Tibial nerve (tissue), 4 donors: Measurements from ENCODE around the gene GCNT1. TPM values are rescaled to one million over a fixed set of nuclear protein-coding genes. Genes with fewer than 3 reads are reported as not detected.
"Not testable (repeated sequence)": the region's sequence is repeated elsewhere in the genome, so short reads cannot be mapped to it uniquely, and the experiment has no call there.

Source experiments
- DNase-seq, 2 donors: peaks; one replicate each; pipeline ENCODE4 v3.0.0-alpha.2; 2019; ENCODE audit warnings: low spot score in 2 of 2
- H3K27ac ChIP-seq, 4 donors: fragments of 200-600 bp; sonication (generic) in 3 of 4; one replicate each; pipeline ENCODE4 v1.5.1; 2017 to 2019; ENCODE audit warnings: mild to moderate bottlenecking in 1 of 4
- H3K27me3 ChIP-seq, 2 donors: fragments of 200-600 bp; sonication (generic) in 1 of 2; one replicate each; pipeline versions ENCODE4 v1.5.1 to v1.6.0; 2017 to 2019
- H3K36me3 ChIP-seq, 3 donors: fragments of 200-600 bp; sonication (generic); one replicate each; pipeline ENCODE4 v1.5.1; 2018 to 2019
- H3K4me1 ChIP-seq, 4 donors: fragments of 200-600 bp; sonication (generic) in 3 of 4; one replicate each; pipeline ENCODE4 v1.5.1; 2017 to 2019
- H3K4me3 ChIP-seq, 4 donors: fragments of 200-600 bp; sonication (generic) in 3 of 4; one replicate each; pipeline ENCODE4 v1.5.1; 2017 to 2019; ENCODE audit warnings: mild to moderate bottlenecking in 1 of 4, moderate library complexity in 1 of 4
- H3K9me3 ChIP-seq, 4 donors: fragments of 200-600 bp; sonication (generic) in 3 of 4; one replicate each; pipeline ENCODE4 v1.5.1; 2017 to 2019
- EP300 ChIP-seq, 2 donors: sonication (generic); formaldehyde crosslinking; IDR thresholded peaks; one replicate each; pipeline ENCODE4 v1.6.1; 2017; ENCODE audit warnings: antibody characterized with exemption in 2 of 2, mild to moderate bottlenecking in 1 of 2
- POLR2A ChIP-seq, 2 donors: fragments of 450-650 bp; IDR thresholded peaks; one replicate each; pipeline ENCODE4 v1.6.1; 2017; ENCODE audit warnings: antibody characterized with exemption in 2 of 2, mild to moderate bottlenecking in 2 of 2, moderate library complexity in 2 of 2
- WGBS, 2 donors: methylation state at CpG; one replicate each; pipeline ENCODE4 v1.1.5; 2018; 5-methylcytosine and 5-hydroxymethylcytosine counted together
- total RNA-seq, 4 donors: library from RNA; depleted of rRNA; stranded (reverse); fragments of >200 nt; gene quantifications; one replicate each; pipeline ENCODE4 v1.1.0, GENCODE V29; 2016
- TF ChIP-seq, protein P1 (sequence below), 5 experiments: fragments of 200-600 bp in 3 of 5; fragments of 450-650 bp in 2 of 5; sonication (generic) in 3 of 5; IDR thresholded peaks; one replicate each; pipeline ENCODE4 v1.5.1; 2016 to 2019; ENCODE audit warnings: antibody characterized with exemption in 5 of 5, mild to moderate bottlenecking in 3 of 5, moderate library complexity in 2 of 5

The GCNT1 gene
- total RNA-seq, 4 donors from 2014 or later: 3.1 to 5.7 (median 4.0) TPM

DNA sequence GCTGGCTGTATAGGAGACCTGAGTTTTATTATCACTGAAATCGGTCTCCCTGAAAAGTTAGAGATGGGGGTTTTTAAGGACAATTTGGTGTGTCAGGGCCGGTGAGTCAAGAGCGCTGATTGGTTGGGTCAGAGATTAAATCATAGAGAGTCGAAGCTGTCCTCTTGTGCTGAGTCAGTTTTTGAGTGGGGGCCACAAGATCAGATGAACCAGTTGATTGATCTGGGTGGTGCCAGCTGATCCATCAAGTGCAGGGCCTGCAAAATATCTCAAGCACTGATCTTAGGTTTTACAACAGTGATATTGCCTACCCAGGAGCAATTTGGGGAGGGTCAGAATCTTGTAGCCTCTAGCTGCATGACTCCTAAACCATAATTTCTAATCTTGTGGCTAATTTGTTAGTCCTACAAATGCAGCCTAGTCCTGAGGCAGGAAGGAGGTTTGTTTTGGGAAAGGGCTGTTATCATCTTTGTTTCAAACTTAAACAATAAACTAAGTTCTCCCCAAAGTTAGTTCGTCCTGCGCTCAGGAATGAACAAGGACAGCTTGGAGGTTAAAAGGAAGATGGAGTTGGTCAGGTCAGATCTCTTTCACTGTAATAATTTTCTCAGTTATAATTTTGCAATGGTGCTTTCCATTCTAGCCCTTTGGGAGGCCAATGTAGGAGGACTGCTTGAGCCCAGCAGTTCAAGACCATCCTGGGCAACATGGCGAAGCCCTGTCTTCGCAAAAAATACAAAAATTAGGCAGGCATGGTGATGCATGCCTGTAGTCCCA lies 33.1 kb upstream of the GCNT1 start:
- no peak for TF ChIP-seq EP300 (IDR thresholded peaks at IDR 0.05)
- TF ChIP-seq, protein P1, sequence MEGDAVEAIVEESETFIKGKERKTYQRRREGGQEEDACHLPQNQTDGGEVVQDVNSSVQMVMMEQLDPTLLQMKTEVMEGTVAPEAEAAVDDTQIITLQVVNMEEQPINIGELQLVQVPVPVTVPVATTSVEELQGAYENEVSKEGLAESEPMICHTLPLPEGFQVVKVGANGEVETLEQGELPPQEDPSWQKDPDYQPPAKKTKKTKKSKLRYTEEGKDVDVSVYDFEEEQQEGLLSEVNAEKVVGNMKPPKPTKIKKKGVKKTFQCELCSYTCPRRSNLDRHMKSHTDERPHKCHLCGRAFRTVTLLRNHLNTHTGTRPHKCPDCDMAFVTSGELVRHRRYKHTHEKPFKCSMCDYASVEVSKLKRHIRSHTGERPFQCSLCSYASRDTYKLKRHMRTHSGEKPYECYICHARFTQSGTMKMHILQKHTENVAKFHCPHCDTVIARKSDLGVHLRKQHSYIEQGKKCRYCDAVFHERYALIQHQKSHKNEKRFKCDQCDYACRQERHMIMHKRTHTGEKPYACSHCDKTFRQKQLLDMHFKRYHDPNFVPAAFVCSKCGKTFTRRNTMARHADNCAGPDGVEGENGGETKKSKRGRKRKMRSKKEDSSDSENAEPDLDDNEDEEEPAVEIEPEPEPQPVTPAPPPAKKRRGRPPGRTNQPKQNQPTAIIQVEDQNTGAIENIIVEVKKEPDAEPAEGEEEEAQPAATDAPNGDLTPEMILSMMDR (IDR thresholded peaks at IDR 0.05): no peak
- TF ChIP-seq POLR2A (IDR thresholded peaks at IDR 0.05): no peak
- DNase-seq: no peak
- H3K4me1 ChIP-seq: no peaks in the 10 kb centered on the region
- H3K9me3 ChIP-seq: no peaks in the 10 kb centered on the region
- no peak overlapping the region for H3K27ac ChIP-seq
- 89 to 92% methylated on average over 8 of the region's 8 CpGs for WGBS, 2 donors
- H3K4me3 ChIP-seq: no peak overlapping the region
- no peaks in the 10 kb centered on the region for H3K27me3 ChIP-seq
- H3K36me3 ChIP-seq: no peaks in the 10 kb centered on the region

DNA sequence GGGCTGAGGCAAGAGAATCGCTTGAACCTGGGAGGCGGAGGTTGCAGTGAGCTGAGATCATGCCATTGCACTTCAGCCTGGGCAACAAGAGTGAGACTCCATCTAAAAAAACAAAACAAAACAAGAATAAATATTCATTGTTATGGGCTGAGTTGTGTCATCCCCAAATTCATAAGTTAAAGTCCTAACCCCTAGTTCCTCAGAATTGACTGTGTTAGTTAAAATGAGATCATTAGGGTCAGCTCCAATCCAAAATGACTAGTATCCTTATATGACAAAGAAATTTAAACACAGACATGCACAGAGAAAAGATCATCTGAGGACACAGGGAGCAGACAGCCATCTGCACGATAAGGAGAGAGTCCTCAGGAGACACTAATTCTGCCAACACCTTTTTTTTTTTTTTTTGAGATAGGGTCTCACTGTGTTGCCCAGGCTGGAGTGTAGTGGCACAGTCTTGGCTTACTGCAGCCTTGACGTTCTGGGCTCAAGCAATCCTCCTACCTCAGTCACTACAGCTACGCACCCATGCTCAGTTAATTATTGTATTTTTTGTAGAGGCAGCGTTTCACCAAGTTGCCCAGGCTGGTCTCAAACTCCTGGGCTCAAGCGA lies 32.1 kb upstream of the GCNT1 start:
- Histone ChIP-seq H3K4me3 (no peak overlapping the region), H3K9me3 (no peaks in the 10 kb centered on the region), H3K27ac (no peak overlapping the region), H3K4me1 (no peaks in the 10 kb centered on the region), H3K36me3 (no peaks in the 10 kb centered on the region), H3K27me3 (no peaks in the 10 kb centered on the region)
- 86 to 88% methylated on average over 7 of the region's 7 CpGs for WGBS, 2 donors
- DNase-seq: no peak
- TF ChIP-seq, protein P1 (IDR thresholded peaks at IDR 0.05): no peak
- TF ChIP-seq POLR2A (IDR thresholded peaks at IDR 0.05): no peak

DNA sequence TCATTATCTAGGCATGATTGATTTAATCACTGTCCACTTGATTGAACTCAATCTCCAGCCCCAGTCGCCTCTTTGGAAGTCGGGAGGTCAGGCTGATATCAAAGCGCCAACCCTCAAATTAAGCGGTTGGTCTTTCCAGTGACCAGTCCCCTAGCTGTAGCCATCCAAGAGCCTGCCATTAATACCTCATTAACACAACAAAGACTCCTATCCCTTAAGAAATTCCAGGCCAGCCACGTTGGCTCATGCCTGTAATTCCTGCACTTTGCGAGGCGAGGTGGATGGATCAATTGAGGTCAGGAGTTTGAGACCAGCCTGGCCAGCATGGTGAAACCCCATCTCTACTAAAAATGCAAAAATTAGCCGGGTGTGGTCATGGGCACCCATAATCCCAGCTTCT lies 27.4 kb upstream of the GCNT1 start:
- no peaks in the 10 kb centered on the region for H3K27me3 ChIP-seq
- H3K4me1 ChIP-seq: no peaks in the 10 kb centered on the region
- no peak overlapping the region for H3K27ac ChIP-seq
- 78 to 83% methylated on average over 8 of the region's 8 CpGs for WGBS, 2 donors
- no peaks in the 10 kb centered on the region for H3K36me3 ChIP-seq
- TF ChIP-seq, protein P1 (IDR thresholded peaks at IDR 0.05): no peak
- TF ChIP-seq EP300 (IDR thresholded peaks at IDR 0.05) (no peak), POLR2A (IDR thresholded peaks at IDR 0.05) (no peak)
- no peak for DNase-seq
- H3K4me3 ChIP-seq: no peak overlapping the region
- H3K9me3 ChIP-seq: no peaks in the 10 kb centered on the region

DNA sequence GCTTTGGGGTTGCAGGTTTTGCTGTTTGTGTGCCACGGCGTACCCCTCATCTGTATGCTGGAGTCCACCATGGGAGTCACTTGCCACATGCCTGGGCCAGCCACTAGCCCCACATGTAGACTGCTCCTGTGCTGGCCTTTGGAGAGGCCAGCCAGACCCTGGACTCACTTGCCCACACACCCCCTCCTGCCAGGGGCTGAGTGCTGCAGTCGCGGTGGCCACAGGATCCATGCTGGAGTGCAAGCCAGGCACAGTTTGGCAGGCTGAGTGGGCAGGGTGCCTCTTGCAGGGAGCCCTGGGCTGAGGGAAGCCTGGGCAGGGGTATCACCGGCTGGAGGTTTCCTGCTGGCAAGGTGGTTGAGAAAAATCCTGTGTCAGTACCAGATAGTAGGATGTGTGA lies 25.6 kb upstream of the GCNT1 start:
- H3K4me3 ChIP-seq: no peak overlapping the region
- no peaks in the 10 kb centered on the region for H3K9me3 ChIP-seq
- TF ChIP-seq, protein P1 (IDR thresholded peaks at IDR 0.05): no peak
- TF ChIP-seq POLR2A (IDR thresholded peaks at IDR 0.05): no peak
- no peak for TF ChIP-seq EP300 (IDR thresholded peaks at IDR 0.05)
- no peaks in the 10 kb centered on the region for H3K36me3 ChIP-seq
- no peaks in the 10 kb centered on the region for H3K4me1 ChIP-seq
- no peaks in the 10 kb centered on the region for H3K27me3 ChIP-seq
- DNase-seq: no peak
- WGBS, 2 donors: 94 to 100% methylated on average over 2 to 5 of the region's 5 CpGs
- H3K27ac ChIP-seq: no peak overlapping the region

DNA sequence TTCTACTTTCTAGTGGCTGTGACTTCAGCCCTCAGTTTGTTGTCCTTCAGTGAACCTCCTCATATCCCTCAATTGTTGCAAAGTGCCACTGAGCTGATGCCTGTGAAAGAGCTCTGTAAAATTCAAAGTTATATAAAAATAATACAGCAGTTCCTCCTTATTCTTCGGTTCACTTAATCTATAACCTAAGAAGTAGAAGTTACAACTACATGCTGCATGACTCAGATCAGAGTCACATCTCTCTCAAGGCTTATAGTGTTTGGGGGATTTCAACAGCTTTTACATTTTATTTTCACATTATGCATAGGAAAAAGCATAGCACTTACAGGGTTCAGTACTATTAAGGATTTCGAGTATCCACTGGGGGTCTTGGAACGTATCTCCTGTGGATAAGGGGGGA lies 25.1 kb upstream of the GCNT1 start:
- no peak for DNase-seq
- Histone ChIP-seq H3K9me3 (no peaks in the 10 kb centered on the region), H3K36me3 (no peaks in the 10 kb centered on the region), H3K4me1 (no peaks in the 10 kb centered on the region), H3K4me3 (no peak overlapping the region), H3K27me3 (no peaks in the 10 kb centered on the region), H3K27ac (no peak overlapping the region)
- 82 to 92% methylated on average over 3 of the region's 3 CpGs for WGBS, 2 donors
- no peak for TF ChIP-seq EP300 (IDR thresholded peaks at IDR 0.05)

DNA sequence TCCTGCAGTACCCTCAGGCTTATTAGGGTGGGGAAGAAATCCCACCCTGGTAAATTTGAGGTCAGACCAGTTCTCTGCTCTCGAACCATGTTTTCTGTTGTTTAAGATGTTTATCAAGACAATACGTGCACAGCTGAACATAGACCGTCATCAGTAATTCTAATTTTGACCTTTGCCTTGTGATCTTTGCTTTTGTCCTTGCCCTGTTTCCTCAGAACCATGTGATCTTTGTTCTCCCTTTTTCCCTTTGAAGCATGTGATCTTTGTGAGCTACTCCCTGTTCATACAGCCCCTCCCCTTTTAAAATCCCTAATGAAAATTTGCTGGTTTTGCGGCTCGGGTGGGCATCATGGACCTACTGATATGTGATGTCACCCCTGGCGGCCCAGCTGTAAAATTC lies 24.1 kb upstream of the GCNT1 start:
- H3K36me3 ChIP-seq, DNase-seq, H3K9me3 ChIP-seq, H3K27ac ChIP-seq, H3K27me3 ChIP-seq, H3K4me3 ChIP-seq, H3K4me1 ChIP-seq: not testable (repeated sequence)
- 62 to 69% methylated on average over 6 of the region's 6 CpGs for WGBS, 2 donors

DNA sequence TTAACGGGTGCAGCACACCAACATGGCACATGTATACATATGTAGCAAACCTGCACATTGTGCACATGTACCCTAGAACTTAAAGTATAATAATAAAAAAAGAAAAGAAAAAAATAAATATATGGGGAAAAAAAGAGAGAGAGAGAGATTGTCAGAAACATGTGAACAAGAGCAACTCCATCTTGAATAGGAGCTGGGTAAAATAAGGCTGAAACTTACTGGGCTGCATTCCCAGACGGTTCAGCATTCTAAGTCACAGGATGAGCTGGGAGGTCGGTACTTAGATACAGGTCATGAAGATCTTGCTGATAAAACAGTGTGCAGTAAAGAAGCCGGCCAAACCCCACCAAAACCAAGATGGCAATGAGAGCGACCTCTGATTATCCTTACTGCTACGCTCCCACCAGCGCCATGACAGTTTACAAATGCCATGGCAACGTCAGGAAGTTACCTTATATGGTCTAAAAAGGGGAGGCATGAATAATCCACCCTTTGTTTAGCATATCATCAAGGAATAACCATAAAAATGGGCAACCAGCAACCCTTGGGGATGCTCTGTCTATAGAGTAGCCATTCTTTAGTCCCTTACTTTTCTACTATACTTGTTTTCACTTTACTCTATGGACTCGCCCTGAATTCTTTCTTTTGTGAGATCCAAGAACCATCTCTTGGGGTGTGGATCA lies 21.8 kb upstream of the GCNT1 start:
- not testable (repeated sequence) for H3K4me1 ChIP-seq
- WGBS, 2 donors: 79 to 89% methylated on average over 9 of the region's 9 CpGs

More for the DNA sequence above, 21.8 kb upstream of the GCNT1 start:
- not testable (repeated sequence) for DNase-seq, H3K9me3 ChIP-seq, H3K36me3 ChIP-seq, H3K27me3 ChIP-seq, H3K4me3 ChIP-seq, H3K27ac ChIP-seq
